Amniotic epithelial cell (primary cell): ENCODE measurements around the gene GLTPD2.
"Not testable (repeated sequence)": the region's sequence is repeated elsewhere in the genome, so short reads cannot be mapped to it uniquely, and the experiment has no call there.

Source experiments
- DNase-seq: peaks from one replicate; pipeline ENCODE4 v3.0.0-alpha.2; 2010; ENCODE audit warnings: low read depth

The GLTPD2 gene

DNA sequence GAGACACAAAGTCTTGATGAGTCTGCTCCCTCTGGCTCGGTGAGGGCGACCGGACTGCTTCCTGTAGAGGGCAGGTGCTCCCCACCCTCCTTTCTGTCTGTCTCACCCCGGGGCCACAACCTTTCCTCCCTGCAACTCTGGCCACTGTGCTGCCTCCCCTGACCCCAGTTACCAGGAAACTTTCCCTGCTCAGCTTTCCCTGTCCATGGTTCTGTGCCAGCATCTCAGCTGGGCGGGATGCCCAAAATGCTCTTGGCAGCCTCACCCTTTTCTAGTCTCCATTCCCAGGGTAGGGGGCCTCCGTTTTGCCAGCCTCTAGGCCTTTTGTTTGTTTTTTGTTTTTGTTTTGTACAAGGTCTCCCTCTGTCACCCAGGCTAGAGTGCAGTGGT, 19.6 kb downstream of the GLTPD2 start:
- no peak for DNase-seq

DNA sequence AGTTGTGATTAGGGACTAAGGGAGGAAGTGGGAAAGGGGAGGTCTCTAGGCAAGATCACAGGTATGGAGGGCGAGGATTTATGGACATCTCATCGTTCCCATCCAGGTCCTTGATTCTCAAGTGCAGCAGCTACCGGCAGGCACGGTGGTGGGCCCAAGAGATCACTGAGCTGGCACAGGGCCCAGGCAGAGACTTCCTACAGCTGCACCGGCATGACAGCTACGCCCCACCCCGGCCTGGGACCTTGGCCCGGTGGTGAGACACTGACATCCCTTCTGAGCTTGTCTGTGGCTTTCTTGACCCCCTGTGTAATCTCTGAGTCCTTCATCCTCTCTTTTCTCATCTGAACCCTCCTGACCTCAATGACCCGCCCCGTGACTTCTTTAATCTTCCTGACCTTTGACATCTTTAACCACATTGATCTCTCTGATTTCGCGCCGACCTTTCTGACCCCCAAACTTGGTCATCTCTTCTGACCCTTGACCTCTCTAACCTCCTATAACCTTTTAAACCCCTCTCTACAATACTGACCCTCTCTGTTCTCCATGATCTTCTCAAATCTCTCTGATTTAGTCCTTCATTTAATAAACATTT, 22.0 kb downstream of the GLTPD2 start:
- no peak for DNase-seq

GRCh38 chr17:4811471-4811870, 22.7 kb downstream of the GLTPD2 start:
- DNase-seq: no peak

- DNase-seq: no peak
Observed at GRCh38 chr17:4812690-4813089, 23.9 kb downstream of the GLTPD2 start.

DNA sequence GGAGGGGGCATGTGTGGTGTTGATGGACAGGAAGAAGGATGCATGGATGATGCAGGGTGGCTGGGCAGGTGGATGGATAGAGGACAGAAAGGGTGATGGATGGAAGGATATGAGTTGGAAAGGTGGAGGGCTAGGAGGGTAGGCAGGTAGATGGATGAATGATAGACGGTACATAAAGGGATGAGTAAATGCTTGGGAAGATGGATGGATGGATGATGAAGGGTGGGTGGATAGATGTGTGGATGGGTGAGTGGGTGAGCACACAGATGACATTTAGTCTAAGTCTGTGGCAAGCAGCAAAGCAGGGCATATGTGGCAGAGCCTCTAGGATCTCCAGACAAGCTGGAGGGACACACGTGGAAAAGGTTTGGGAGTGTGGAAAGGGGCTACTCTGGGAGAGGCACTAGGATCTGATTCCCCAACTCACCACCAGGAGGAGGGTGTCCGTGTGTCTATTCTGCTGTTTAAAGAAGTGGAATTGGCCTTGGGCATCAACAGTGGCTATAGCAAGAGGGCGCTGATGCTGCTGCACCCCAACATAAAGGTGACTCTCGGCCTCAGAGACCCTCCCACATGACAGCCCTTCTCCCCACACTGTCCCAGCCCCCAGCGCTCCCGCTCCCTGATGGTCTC, 26.4 kb downstream of the GLTPD2 start:
- no peak for DNase-seq

GRCh38 chr17:4816826-4817225, 28.1 kb downstream of the GLTPD2 start:
- DNase-seq: no peak

DNA sequence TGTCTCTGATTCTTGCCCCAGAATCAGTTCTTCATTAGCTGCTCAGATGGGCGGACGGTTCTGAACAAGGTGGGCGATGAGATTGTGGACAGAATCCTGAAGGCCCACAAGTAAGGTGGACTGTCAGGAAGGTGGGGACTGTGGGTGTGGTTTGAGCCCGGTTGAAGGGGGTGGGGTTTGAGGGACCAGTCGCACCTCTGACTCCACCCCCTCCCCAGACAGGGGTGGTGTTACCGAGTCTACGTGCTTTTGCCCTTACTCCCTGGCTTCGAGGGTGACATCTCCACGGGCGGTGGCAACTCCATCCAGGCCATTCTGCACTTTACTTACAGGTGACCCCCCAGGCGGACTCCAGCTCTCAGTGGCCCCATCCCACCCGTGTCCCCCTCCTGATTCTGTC, 29.5 kb downstream of the GLTPD2 start:
- no peak for DNase-seq

- no peak for DNase-seq
Observed at GRCh38 chr17:4822835-4823234, 34.1 kb downstream of the GLTPD2 start.

GRCh38 chr17:4823373-4824089, 34.8 kb downstream of the GLTPD2 start:
- no peak for DNase-seq

GRCh38 chr17:4827399-4827798, 38.6 kb downstream of the GLTPD2 start:
- DNase-seq: no peak

DNA sequence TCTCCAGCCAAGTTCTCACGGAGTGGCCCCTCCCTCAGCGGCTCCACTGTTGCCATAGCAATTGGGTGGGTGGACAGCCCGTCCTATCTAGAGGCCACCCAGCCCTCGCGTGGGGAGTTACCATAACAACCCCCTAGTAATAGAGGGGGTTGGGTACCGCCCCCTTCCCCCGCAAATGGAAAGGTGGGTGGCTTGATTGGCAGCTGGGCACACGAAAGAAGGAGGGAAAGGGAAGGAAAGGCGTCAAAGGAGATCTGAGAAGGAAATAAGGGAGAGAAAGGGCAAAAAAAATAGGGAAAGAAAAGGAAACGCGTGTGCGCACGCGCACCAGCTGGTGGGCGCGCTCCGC, 44.0 kb downstream of the GLTPD2 start:
- DNase-seq: not testable (repeated sequence)

GRCh38 chr17:4833178-4833940, 44.6 kb downstream of the GLTPD2 start, which contains the start of gene MINK1:
Gene MINK1, plus strand, starts transcription at chr17:4833340. Its CDS starts 244 bp downstream, at chr17:4833584.
- peak; percentile 87 for DNase-seq

- peak; percentile 44 for DNase-seq
Observed at GRCh38 chr17:4833941-4834680, 45.3 kb downstream of the GLTPD2 start.

DNA sequence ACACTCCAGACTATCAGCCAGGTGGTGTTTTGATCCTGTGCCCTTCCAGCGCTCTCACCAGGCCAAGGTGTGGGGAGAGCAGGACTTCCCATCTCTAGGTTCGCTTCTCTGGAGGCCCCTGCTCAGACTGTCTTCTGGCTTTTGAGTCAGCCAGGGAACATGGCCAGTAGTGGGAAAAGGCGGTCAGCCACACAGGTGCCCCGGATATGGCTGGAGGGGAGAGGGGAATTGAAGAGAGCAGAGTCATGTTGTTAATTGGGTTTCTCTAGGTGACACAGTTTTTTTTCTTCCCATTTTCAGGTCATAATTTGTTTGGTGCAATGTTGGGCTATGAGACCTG, 45.9 kb downstream of the GLTPD2 start:
- DNase-seq: no peak

DNA sequence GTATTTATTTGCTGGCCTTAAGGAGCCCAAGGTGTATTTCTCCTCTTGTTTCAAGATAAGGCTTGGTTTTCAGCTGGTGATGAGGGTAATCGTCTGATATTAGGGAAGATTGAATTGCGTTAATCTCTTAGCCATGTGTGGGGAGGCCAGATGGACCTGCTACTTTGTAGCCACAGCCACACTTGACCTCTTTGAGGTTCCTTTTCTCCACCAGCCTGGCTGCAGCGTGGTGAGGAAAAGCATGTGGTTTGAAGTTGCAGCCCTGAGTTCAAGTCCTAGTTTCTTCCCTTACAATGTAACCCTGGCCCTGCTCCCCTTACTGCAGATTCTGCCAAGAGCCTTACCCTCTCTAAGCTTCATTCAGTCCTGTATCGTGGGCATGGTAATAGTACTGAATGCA, 47.5 kb downstream of the GLTPD2 start:
- DNase-seq: no peak

DNA sequence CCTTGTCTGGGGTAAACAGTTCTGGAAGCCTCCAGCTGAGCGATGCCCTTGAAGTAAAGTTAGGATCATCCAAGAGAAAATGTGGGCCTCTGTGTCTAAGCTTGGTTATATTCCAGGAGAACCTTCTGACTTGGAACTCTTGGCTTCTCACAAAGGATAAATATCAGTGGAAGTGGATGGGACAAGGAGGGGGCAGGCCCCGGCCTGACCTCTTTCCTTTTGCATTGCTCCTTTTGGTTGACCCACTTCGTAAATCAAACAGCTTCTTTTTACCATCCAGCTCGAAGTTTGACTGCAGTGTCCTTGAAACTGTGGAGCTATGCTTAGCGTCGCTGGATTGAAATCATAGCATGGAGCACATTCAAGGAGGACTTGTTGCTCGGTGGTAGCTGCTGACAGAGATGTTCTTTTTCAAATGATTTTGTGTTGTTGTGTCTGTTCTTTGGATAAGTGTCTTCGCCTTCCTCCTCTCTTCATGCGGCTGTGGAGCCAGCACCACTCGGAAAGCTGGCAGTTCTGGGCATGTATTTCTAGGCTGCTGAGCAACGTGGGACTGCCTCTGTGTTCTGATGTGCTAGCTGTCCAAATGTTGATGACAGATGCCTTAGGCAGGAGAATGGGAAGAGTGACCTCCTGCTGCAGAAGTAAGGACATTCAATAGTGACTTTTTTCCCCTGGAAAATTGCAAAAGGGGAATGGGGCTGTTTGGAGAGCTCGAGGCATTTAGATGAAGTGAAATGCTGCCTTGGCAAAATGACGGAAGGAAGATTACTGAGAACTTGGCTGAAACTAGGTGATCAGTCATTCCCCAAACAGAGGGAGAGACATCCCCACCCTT, 48.9 kb downstream of the GLTPD2 start:
- DNase-seq: no peak

- DNase-seq: no peak
Observed at GRCh38 chr17:4838309-4838785, 49.6 kb downstream of the GLTPD2 start.

DNA sequence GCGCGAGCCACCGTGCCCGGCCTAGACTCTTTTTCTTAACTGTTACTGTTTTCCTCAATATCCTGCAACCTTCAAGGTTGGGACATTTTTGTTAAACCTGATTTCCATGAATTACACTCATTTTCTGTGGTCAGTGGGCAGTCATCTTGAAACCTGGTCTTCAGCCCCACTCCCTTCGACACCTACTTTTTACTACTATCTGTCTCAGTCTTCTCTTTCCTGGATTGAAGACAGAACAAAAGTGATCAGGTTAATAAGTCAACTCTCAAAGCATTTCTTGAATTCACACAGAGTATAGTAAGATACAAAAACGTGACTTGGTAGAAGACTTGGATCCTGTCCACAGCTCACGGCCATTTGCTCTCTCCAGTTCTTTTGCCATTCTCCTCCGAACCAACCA, 50.5 kb downstream of the GLTPD2 start:
- DNase-seq: no peak
